ENCODE data around the gene USP44. TPM values are rescaled to one million over a fixed set of nuclear protein-coding genes. Genes with fewer than 3 reads are reported as not detected.

USP44 gene
- total RNA-seq, 2 donors from 2014 or later: 2.8 to 3.1 TPM

DNA sequence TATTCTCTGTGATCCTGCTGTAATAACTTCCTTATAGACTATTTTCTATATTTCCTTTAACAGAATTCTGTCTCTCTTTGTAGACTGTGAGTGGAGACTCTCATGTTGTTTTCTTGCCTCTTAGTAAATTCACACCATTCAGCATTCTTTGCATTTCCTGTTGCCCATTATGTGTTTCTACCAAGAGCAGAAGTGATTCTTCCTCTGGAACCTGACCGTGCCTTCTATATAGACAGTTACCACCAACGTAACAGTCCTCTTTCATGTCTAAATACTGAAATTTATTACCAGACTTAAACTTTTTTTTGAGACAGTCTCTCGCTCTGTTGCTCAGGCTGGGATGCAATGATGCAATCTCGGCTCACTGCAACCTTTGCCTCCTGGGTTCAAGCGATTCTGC is 46.2 kb downstream of the USP44 start:
- intact Hi-C loops (cut with DNase I): no loop called here
- Histone ChIP-seq H3K4me1 (replicated peaks) (no peaks in the 10 kb centered on the region), H3K4me3 (no peak overlapping the region), H3K9me3 (no peaks in the 10 kb centered on the region), H3K27ac (no peak overlapping the region), H3K36me3 (no peaks in the 10 kb centered on the region), H3K27me3 (replicated peaks; ENCODE audit: insufficient read depth) (no peaks in the 10 kb centered on the region)
- 96% methylated on average over 5 of the region's 5 CpGs for WGBS
- no peak for DNase-seq (ENCODE audit: low spot score)
- TF ChIP-seq, protein P1, sequence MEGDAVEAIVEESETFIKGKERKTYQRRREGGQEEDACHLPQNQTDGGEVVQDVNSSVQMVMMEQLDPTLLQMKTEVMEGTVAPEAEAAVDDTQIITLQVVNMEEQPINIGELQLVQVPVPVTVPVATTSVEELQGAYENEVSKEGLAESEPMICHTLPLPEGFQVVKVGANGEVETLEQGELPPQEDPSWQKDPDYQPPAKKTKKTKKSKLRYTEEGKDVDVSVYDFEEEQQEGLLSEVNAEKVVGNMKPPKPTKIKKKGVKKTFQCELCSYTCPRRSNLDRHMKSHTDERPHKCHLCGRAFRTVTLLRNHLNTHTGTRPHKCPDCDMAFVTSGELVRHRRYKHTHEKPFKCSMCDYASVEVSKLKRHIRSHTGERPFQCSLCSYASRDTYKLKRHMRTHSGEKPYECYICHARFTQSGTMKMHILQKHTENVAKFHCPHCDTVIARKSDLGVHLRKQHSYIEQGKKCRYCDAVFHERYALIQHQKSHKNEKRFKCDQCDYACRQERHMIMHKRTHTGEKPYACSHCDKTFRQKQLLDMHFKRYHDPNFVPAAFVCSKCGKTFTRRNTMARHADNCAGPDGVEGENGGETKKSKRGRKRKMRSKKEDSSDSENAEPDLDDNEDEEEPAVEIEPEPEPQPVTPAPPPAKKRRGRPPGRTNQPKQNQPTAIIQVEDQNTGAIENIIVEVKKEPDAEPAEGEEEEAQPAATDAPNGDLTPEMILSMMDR (IDR thresholded peaks at IDR 0.05): no peak
- TF ChIP-seq POLR2A (IDR thresholded peaks at IDR 0.05): no peak

DNA sequence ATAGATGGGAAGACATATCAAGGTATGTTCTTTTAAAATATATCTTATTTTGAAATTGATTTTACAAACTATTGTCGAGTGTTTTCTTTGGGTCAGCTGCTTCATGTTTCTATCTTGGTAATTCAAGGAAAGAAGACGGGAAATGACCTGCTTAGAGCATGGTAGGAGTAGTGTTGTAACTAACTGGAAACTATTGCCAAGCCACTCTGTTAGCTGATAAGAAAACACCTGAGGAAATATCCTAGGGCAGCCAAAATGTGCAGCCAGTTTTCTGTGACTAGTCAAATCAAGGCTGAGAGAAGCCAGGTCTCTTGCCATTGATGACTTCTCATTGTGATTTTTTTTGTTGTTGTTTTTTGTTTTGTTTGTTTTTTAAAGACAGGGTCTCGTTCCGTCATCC is 47.1 kb downstream of the USP44 start:
- no peaks in the 10 kb centered on the region for H3K4me1 ChIP-seq (replicated peaks)
- H3K4me3 ChIP-seq: no peak overlapping the region
- no peak overlapping the region for H3K27ac ChIP-seq
- 94% methylated on average over 4 of the region's 4 CpGs for WGBS
- TF ChIP-seq, protein P1 (IDR thresholded peaks at IDR 0.05): no peak
- TF ChIP-seq POLR2A (IDR thresholded peaks at IDR 0.05): no peak
- TF ChIP-seq POLR2AphosphoS5 (IDR thresholded peaks at IDR 0.05): no peak
- H3K27me3 ChIP-seq (replicated peaks; ENCODE audit: insufficient read depth): no peaks in the 10 kb centered on the region
- no peaks in the 10 kb centered on the region for H3K9me3 ChIP-seq
- intact Hi-C loops (cut with DNase I): no loop called here
- H3K36me3 ChIP-seq: no peaks in the 10 kb centered on the region
- DNase-seq (ENCODE audit: low spot score): no peak

DNA sequence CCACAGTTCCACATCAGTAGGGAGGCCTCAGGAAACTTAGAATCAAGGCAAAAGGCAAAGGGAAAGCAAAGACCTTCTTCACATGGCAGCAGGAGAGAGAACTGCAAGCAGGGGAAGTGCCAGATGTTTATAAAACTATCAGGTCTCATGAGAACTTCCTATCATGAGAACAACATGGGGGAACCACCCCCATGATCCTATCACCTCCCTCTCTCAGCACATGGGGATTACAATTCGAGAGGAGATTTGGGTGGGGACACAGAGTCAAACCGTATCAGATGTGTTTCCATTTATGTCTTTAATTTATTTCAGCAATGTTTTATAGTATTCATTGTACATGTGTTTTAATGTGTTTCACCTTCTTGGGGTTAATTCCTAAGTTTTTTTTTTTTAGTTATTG is 51.5 kb downstream of the USP44 start:
- TF ChIP-seq POLR2AphosphoS5 (IDR thresholded peaks at IDR 0.05) (no peak), POLR2A (IDR thresholded peaks at IDR 0.05) (no peak)
- TF ChIP-seq, protein P1 (IDR thresholded peaks at IDR 0.05): no peak
- WGBS: 90% methylated on average over 2 of the region's 2 CpGs
- intact Hi-C loops (cut with DNase I): no loop called here
- Histone ChIP-seq H3K27me3 (replicated peaks; ENCODE audit: insufficient read depth) (no peaks in the 10 kb centered on the region), H3K4me3 (no peak overlapping the region), H3K9me3 (no peaks in the 10 kb centered on the region), H3K27ac (no peak overlapping the region), H3K36me3 (no peaks in the 10 kb centered on the region), H3K4me1 (replicated peaks) (no peaks in the 10 kb centered on the region)
- DNase-seq (ENCODE audit: low spot score): no peak

DNA sequence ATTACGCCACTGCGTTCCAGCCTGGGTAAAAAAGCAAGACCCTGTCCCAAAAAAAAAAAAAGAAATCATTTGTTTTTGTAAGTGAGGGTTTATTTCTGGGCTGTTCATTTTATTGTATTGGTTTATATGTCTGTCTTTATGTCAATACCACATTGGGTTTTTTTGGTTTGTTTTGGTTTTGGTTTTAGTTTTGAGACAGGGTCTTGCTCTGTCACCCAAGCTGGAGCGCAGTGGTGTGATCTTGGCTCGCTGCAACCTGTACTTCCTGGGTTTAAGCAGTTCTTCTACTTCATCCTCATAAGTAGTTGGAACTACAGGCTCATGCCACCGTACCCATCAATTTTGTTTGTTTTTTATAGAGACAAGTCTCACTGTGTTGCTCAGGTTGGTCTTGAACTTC is 52.3 kb downstream of the USP44 start:
- TF ChIP-seq, protein P1 (IDR thresholded peaks at IDR 0.05): no peak
- TF ChIP-seq POLR2AphosphoS5 (IDR thresholded peaks at IDR 0.05) (no peak), POLR2A (IDR thresholded peaks at IDR 0.05) (no peak)
- H3K27ac ChIP-seq: no peak overlapping the region
- 100% methylated on average over 5 of the region's 5 CpGs for WGBS
- no peaks in the 10 kb centered on the region for H3K4me1 ChIP-seq (replicated peaks)
- DNase-seq (ENCODE audit: low spot score): no peak
- no peaks in the 10 kb centered on the region for H3K27me3 ChIP-seq (replicated peaks; ENCODE audit: insufficient read depth)
- no peak overlapping the region for H3K4me3 ChIP-seq
- H3K36me3 ChIP-seq: no peaks in the 10 kb centered on the region
- H3K9me3 ChIP-seq: no peaks in the 10 kb centered on the region
- intact Hi-C loops (cut with DNase I): no loop called here

DNA sequence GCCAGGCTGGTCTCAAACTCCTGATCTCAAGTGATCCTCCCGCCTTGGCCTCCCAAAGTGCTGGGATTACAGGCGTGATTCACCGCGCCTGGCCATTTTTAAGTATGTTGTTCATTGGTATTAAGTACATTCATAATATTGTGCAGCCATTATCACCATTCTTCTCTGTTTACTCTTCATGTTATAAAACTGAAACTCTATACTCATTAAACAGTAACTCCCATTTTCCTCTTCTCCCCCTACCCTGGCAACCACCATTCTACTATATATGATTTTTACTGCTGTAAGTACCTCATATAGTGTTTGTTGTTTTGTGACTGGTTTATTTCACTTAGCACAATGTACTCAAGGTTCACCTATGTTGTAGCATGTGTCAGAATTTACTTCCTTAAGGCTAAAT is 54.2 kb downstream of the USP44 start:
- H3K4me1 ChIP-seq (replicated peaks): no peaks in the 10 kb centered on the region
- 81% methylated on average over 4 of the region's 4 CpGs for WGBS
- intact Hi-C loops (cut with DNase I): no loop called here
- no peaks in the 10 kb centered on the region for H3K27me3 ChIP-seq (replicated peaks; ENCODE audit: insufficient read depth)
- DNase-seq (ENCODE audit: low spot score): no peak
- TF ChIP-seq, protein P1 (IDR thresholded peaks at IDR 0.05): no peak
- no peak for TF ChIP-seq POLR2AphosphoS5 (IDR thresholded peaks at IDR 0.05)
- no peak for TF ChIP-seq POLR2A (IDR thresholded peaks at IDR 0.05)
- no peak overlapping the region for H3K27ac ChIP-seq
- H3K9me3 ChIP-seq: no peaks in the 10 kb centered on the region
- H3K36me3 ChIP-seq: no peaks in the 10 kb centered on the region
- no peak overlapping the region for H3K4me3 ChIP-seq

Measured in prostate gland (tissue), 2 donors.